Inferior parietal cortex (tissue), 1 donor: ENCODE data around the gene C19orf25.
"Not testable (repeated sequence)": the region's sequence is repeated elsewhere in the genome, so short reads cannot be mapped to it uniquely, and the experiment has no call there.

ENCODE experiments used
- DNase-seq: peaks from one replicate; pipeline ENCODE4 v3.0.0-alpha.2; 2016; ENCODE audit errors: extremely low spot score

The C19orf25 gene

GRCh38 chr19:1481893-1482360, 2.9 kb upstream of the C19orf25 start:
- no peak for DNase-seq

GRCh38 chr19:1481224-1481892, 2.3 kb upstream of the C19orf25 start:
- DNase-seq: no peak

DNA sequence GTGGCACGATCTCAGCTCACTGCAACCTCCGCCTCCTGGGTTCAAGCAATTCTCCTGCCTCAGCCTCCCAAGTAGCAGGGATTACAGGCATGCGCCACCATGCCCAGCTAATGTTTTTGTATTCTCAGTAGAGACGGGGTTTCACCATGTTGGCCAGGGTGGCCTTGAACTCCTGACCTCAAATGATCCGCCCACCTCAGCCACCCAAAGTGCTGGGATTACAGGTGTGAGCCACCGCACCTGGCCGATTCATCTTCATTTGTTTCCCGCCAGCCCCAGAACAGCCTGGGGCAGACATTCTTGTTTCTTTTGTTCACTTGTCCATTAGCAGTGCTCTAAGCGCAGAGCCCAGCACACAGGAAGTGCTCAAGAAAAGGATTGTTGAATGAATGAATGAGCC, 2.0 kb downstream of the C19orf25 start:
- not testable (repeated sequence) for DNase-seq

GRCh38 chr19:1475751-1476437, 3.1 kb downstream of the C19orf25 start:
- no peak for DNase-seq

- DNase-seq: no peak
Measured at GRCh38 chr19:1474765-1475351, 4.2 kb downstream of the C19orf25 start.

GRCh38 chr19:1474011-1474764, 4.8 kb downstream of the C19orf25 start:
- no peak for DNase-seq

DNA sequence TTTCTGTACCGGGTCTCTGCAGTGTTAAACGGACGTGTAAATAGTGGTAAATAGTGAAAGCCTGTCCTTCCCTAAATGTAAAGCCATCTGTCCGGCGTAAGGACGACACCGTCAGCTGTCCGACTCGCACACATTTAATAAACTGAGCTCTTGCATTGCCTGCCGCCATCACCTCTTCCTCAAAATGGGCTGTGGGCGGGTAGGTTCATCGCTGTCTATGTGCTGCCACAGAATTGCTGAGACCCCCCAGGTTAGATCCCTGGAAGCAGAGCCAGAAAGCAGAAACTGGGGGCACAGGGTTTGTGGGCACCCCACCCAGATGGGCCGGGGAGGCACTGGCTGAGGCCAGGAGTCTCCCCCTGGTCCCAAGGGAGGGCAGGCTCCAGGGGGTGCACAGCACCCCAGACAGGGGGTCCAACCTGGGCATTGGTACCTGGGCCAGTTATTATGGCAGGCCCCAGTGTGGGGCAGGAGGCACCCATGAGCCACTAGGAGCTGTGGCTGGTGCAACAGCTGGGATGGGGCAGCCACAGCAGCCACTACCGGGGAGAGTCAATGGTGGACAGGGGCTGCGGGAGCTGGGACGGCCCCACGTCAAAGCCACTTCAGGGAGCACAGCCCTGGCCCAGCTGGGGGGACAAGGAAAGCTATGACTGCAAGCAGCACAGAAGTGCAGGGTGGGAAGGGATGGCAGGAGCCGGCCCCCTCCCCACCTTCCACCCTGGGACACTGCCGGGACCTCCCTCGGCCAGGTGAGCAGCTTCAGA, 5.7 kb downstream of the C19orf25 start:
- DNase-seq: no peak

DNA sequence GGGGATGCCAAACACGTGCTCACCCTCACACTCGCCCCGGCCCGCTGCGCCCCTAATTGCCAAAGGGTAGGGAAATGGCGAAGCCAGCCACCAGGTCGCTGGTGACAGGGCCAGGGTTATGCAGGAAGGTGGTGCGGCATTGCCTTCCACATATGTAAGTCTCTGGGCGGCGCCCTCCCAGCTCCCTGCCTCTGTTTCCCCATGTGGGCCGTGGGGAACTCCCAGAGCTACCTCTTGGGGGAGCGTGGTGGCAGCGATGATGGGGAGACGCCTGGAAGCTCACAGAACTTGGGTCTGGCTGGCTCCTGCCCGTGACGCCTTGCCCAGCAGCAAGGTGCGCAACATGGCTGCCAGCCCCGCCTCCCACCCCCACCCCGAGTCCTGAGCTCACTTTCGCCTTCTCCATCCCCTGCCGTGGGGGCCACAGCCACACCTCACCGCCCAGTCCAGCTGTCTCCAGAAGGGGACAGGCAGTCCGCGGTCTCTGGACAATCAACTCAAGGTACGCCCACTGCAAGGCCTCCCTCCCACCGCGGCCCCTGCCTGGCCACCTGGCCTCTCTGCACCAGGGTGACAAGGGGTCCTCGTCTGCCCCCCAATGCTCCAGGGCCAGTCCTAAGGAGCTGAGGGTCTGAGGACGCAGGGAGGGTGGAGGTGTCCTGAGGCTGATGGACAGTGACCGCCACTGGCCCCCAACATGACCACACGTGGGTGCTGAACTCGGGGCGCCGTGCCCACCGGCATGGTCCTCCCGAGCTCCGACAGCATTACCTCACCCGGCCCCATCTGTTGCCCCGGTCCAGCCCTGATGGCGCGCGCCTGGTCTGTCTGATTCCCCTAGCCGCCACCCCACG, 6.6 kb downstream of the C19orf25 start:
- no peak for DNase-seq

GRCh38 chr19:1471515-1472160, 7.4 kb downstream of the C19orf25 start:
- no peak for DNase-seq

GRCh38 chr19:1471010-1471514, 8.0 kb downstream of the C19orf25 start:
- no peak for DNase-seq

DNA sequence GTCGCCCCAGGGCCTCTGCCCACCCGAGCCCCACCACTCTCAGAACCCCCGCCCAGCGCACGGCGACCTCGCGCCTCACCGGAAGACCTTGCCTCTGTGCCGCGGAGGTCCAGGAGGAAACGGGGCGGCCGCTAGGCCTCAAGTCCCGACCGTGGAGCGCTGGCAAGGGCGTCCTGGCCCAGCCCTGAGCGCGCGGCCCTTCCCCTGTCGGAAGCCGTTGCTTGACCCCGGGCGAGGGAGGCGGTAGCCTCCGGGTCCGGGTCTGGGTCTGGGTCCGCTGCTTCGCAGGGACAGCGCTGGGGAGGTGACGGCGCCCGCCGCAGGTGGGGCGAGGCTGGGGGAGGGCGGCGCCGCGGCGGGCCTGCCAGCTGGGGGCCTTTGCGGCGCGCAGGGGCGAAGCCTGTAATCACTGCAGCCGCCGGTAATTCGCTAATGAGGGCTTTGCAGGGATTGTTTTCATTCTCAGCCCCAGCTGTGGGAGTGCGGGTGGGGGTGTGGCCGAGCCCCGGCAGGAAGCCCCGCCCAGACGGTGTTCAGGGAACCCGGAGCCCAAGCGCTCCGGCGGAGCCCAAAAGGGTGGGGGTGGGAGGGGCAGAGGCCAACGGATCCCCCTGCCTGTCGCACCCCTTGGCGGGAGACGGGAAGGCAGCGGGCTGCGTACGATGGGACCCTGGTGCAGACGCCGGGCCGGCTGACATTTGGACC, 8.6 kb downstream of the C19orf25 start:
- no peak for DNase-seq

DNA sequence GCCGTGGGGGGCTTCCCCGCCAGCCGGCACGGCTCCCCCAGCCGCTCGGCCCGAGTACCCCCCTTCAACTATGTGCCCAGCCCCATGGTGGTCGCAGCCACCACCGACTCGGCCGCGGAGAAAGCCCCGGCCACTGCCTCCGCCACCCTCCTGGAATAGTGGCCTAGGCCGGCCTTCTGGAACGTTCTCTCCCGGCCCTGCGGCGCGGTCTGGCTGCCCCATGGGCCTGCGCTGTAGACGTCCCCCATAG, 9.0 kb downstream of the C19orf25 start:
- DNase-seq: no peak

DNA sequence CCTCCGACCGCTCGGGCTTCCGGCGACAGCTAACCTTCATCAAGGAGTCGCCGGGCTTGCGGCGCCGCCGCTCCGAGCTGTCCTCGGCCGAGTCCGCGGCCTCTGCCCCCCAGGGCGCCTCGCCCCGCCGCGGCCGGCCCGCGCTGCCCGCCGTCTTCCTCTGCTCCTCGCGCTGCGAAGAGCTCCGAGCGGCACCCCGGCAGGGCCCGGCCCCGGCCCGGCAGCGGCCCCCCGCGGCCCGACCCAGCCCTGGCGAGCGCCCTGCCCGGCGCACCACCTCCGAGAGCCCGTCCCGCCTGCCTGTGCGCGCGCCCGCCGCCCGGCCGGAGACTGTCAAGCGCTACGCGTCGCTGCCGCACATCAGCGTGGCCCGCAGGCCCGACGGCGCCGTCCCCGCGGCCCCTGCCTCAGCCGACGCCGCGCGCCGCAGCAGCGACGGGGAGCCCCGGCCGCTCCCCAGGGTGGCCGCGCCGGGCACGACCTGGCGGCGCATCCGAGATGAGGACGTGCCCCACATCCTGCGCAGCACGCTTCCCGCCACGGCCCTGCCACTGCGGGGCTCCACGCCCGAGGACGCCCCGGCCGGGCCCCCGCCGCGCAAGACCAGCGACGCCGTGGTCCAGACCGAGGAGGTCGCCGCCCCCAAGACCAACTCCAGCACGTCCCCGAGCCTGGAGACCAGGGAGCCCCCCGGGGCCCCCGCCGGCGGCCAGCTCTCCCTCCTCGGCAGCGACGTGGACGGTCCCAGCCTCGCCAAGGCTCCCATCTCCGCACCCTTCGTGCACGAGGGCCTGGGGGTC, 9.6 kb downstream of the C19orf25 start:
- no peak for DNase-seq

DNA sequence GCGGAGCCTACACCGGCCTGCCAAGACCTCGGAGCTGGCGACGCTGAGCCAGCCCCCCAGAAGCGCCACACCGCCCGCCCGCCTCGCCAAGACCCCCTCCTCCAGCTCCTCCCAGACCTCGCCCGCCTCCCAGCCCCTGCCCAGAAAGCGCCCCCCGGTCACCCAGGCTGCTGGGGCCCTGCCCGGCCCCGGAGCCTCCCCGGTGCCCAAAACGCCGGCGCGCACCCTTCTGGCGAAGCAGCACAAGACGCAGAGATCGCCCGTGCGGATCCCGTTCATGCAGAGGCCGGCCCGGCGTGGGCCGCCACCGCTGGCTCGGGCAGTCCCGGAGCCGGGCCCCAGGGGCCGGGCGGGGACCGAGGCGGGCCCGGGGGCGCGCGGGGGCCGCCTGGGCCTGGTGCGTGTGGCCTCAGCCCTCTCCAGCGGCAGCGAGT, 10.2 kb downstream of the C19orf25 start:
- DNase-seq: no peak

DNA sequence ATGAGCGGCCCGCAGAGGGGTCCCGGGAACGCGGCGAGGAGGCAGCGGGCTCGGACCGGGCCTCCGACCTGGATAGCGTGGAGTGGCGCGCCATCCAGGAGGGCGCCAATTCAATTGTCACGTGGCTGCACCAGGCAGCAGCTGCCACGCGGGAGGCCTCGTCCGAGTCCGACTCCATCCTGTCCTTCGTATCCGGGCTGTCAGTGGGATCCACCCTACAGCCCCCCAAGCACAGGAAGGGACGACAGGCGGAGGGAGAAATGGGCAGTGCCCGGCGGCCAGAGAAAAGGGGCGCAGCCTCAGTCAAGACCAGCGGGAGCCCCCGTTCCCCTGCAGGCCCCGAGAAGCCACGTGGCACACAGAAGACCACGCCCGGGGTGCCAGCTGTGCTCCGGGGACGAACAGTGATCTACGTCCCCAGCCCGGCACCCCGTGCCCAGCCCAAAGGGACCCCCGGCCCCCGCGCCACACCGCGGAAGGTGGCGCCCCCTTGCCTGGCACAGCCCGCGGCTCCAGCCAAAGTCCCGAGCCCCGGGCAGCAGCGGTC, 10.7 kb downstream of the C19orf25 start:
- no peak for DNase-seq

DNA sequence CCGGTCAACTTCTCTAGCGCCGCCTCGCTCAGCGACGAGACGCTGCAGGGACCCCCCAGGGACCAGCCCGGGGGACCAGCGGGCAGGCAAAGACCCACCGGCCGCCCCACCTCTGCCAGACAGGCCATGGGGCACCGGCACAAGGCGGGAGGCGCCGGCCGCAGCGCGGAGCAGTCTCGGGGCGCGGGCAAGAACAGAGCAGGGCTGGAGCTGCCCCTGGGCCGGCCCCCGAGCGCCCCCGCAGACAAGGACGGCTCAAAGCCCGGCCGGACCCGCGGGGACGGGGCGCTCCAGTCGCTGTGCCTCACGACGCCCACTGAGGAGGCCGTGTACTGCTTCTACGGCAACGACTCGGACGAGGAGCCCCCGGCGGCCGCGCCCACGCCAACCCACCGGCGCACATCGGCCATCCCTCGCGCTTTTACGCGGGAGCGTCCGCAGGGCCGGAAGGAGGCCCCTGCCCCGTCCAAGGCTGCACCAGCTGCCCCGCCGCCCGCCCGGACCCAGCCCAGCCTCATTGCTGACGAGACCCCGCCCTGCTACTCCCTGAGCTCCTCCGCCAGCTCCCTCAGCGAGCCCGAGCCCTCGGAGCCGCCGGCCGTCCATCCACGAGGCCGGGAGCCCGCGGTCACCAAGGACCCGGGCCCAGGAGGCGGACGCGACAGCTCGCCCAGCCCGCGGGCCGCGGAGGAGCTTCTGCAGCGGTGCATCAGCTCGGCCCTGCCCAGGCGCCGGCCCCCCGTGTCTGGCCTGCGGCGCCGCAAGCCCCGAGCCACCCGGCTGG, 11.3 kb downstream of the C19orf25 start:
- DNase-seq: no peak

DNA sequence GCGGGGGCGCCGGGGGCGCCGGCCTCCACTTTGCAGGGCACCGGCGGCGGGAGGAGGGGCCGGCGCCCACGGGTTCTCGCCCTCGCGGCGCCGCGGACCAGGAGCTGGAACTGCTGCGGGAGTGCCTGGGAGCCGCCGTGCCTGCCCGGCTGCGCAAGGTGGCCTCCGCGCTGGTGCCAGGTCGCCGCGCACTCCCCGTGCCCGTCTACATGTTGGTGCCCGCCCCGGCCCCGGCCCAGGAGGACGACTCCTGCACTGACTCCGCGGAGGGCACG, 11.9 kb downstream of the C19orf25 start:
- DNase-seq: no peak
